ENCODE results near the gene KIF19.

DNA sequence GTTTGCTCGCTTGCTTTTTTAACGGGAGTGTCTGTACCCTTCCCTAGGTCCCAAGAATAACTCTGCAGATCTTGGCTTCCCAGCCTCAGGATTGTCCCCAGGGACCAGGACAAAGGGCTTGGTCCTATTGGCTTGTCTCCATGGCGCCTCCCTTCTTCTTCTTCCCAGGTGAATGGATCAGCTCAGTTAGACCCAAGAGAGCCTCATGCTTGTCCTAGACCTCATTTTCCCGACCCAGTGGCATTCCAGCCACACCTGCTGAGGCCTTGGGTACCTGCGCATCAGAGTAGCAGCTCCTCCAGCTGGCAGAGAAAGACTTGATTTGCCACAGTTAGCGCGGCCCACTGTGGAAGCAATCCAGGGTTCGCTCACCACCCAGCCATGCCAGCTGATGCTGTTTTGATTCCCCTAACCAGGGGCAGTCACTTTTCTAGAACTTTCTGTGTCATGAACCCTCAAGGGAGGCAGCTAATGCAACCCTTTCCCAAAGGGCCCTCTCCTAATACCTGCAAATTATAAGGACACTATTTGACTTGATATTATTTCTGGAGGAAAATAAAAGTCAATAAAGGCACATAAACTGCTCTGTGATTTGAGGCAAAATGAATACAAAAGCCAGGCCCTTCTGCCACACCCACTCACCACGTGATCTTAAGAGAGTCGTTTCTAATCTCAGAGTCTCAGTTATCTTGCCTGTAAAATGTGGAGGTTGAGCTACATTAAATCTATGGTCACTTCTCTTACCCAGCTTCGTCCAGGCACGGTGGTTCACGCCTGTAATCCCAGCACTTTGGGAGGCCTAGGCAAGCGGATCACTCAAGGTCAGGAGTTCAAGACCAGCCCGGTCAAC, 55.2 kb downstream of the KIF19 start:
- TF ChIP-seq, protein P1, sequence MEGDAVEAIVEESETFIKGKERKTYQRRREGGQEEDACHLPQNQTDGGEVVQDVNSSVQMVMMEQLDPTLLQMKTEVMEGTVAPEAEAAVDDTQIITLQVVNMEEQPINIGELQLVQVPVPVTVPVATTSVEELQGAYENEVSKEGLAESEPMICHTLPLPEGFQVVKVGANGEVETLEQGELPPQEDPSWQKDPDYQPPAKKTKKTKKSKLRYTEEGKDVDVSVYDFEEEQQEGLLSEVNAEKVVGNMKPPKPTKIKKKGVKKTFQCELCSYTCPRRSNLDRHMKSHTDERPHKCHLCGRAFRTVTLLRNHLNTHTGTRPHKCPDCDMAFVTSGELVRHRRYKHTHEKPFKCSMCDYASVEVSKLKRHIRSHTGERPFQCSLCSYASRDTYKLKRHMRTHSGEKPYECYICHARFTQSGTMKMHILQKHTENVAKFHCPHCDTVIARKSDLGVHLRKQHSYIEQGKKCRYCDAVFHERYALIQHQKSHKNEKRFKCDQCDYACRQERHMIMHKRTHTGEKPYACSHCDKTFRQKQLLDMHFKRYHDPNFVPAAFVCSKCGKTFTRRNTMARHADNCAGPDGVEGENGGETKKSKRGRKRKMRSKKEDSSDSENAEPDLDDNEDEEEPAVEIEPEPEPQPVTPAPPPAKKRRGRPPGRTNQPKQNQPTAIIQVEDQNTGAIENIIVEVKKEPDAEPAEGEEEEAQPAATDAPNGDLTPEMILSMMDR (optimal IDR thresholded peaks at IDR 0.05 in 1 of 3, IDR thresholded peaks at IDR 0.05 in 1 of 3, conservative IDR thresholded peaks at IDR 0.05 in 1 of 3; ENCODE audit: extremely low read depth in 1 of 3, insufficient read depth in 2 of 3, low read length in 3 of 3) = no peak
- no peak for TF ChIP-seq EZH2 (IDR thresholded peaks at IDR 0.05; ENCODE audit: low read length)
